Large intestine (tissue), 3 donors: ENCODE measurements around the gene PARD3. TPM values are rescaled to one million over a fixed set of nuclear protein-coding genes. Genes with fewer than 3 reads are reported as not detected.
A peak's percentile ranks its signal among the peaks of the same experiment; 100 is the strongest.

Experiments used
- DNase-seq, 2 donors: peaks; one replicate each; pipeline versions ENCODE4 v3.0.0 to v3.0.0-alpha.2; 2013
- H3K27ac ChIP-seq: one replicate; pipeline ENCODE4 v1.5.1; 2013; ENCODE audit warnings: low read length
- H3K27me3 ChIP-seq: 2 replicates; pipeline ENCODE4 v1.6.1; 2013; ENCODE audit warnings: low read length; ENCODE audit not compliant: control insufficient read depth, insufficient read depth
- H3K36me3 ChIP-seq: 2 replicates; pipeline ENCODE4 v1.6.1; 2013; ENCODE audit warnings: low read length; ENCODE audit not compliant: control insufficient read depth, insufficient read depth
- H3K4me1 ChIP-seq: one replicate; pipeline ENCODE4 v1.6.1; 2013; ENCODE audit warnings: low read length; ENCODE audit not compliant: control insufficient read depth, insufficient read depth
- H3K4me3 ChIP-seq: one replicate; pipeline ENCODE4 v1.5.1; 2013; ENCODE audit warnings: low read length
- H3K9me3 ChIP-seq: one replicate; pipeline ENCODE4 v1.6.1; 2013; ENCODE audit warnings: mild to moderate bottlenecking, low read depth, low read length, moderate library complexity; ENCODE audit not compliant: control insufficient read depth
- WGBS: methylation state at CpG from one replicate; pipeline ENCODE4 v1.1.5; 2013; ENCODE audit warnings: low lambda C conversion rate; ENCODE audit not compliant: insufficient coverage; 5-methylcytosine and 5-hydroxymethylcytosine counted together
- polyA plus RNA-seq: library from polyadenylated mRNA; unstranded; fragments of 120-200 nt; gene quantifications from one replicate; pipeline ENCODE4 v1.2.1, GENCODE V29; 2013

The PARD3 gene
- polyA plus RNA-seq, 1 donor, result 25.5 TPM

- Histone ChIP-seq H3K9me3 (no peaks in the 10 kb centered on the region), H3K27ac (no peak overlapping the region), H3K4me1 (no peaks in the 10 kb centered on the region), H3K27me3 (no peaks in the 10 kb centered on the region), H3K4me3 (no peak overlapping the region), H3K36me3 (peaks cover 15% of the 10 kb centered on the region)
- DNase-seq, result no peak
- 100% methylated on average over 2 of the region's 2 CpGs for WGBS
Observed at GRCh38 chr10:34333513-34333912, 481.6 kb downstream of the PARD3 start.

DNA sequence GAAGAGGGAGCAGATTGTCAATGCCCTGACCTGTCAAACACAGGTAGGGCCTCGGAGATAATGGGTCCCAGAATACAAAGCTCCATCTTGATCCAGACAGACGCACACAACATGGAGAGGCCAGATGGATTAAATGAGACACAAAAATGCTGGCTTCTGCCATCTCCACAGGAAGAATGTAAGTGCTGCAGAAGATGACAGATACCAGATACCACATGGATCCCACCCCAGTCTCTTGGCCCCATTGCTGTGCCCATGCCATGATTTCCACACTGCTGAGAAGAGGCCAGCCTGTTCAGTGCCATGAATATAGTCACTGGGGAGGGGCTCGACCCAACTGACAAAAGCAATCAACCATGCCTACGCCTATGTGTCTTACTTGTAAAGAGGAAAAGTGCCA, 487.9 kb downstream of the PARD3 start:
- H3K4me3 ChIP-seq, result no peak overlapping the region
- no peak overlapping the region for H3K27ac ChIP-seq
- no peaks in the 10 kb centered on the region for H3K4me1 ChIP-seq
- peaks cover 30% of the 10 kb centered on the region for H3K36me3 ChIP-seq
- H3K9me3 ChIP-seq, result no peaks in the 10 kb centered on the region
- no CpG with 5 or more reads among the region's 4 CpGs for WGBS
- H3K27me3 ChIP-seq, result no peaks in the 10 kb centered on the region
- DNase-seq, result no peak

DNA sequence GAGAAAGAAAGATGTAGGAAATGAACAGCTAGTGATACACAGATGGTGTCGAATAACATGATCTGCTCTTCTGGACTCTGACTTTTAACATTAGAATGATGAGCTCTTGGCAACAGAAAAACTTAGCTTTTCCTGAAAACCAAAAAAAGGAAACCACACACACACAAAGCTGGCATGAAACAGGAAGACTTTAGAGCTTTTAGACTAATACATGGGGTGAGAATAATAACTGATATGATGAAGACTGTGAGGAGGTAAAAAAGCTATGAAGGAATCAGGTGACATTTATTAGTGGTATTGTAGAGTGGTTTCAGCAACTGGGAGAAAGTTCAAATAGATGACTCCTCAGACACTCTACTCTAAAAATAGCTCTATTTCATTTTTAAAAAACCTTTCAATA, 491.9 kb downstream of the PARD3 start:
- DNase-seq, result peak in 1 of 2 donors; percentile 39
- H3K4me1 ChIP-seq, result peaks cover 10% of the 10 kb centered on the region
- H3K27me3 ChIP-seq, result no peaks in the 10 kb centered on the region
- no peaks in the 10 kb centered on the region for H3K9me3 ChIP-seq
- no peak overlapping the region for H3K4me3 ChIP-seq
- no peak overlapping the region for H3K27ac ChIP-seq
- WGBS, result 71% methylated on average over 1 of the region's 1 CpG
- H3K36me3 ChIP-seq, result peaks cover 15% of the 10 kb centered on the region

DNA sequence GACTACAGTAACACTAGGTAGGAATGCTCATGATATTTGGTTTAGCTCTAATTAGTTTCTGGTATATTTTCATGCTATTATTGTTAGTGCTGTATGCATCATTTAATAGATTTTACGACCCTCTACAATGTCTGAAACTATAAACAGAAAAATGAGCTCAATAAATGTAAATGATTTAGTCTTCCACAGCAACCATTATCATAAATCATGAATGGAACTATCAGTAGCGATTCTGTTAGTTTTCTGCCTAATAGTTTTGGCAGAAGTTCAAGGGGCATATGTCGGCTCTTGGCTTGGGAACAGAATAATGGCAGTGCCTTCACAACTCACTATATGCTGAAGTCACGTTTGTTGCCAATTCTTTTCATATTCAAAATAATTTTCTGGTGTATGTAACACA, 494.8 kb downstream of the PARD3 start:
- H3K4me3 ChIP-seq, result no peak overlapping the region
- H3K9me3 ChIP-seq, result no peaks in the 10 kb centered on the region
- peak overlapping the region; percentile 48 for H3K27ac ChIP-seq
- no CpG with 5 or more reads among the region's 4 CpGs for WGBS
- no peak for DNase-seq
- peaks cover 10% of the 10 kb centered on the region for H3K4me1 ChIP-seq
- no peaks in the 10 kb centered on the region for H3K27me3 ChIP-seq
- peaks cover 8% of the 10 kb centered on the region for H3K36me3 ChIP-seq

DNA sequence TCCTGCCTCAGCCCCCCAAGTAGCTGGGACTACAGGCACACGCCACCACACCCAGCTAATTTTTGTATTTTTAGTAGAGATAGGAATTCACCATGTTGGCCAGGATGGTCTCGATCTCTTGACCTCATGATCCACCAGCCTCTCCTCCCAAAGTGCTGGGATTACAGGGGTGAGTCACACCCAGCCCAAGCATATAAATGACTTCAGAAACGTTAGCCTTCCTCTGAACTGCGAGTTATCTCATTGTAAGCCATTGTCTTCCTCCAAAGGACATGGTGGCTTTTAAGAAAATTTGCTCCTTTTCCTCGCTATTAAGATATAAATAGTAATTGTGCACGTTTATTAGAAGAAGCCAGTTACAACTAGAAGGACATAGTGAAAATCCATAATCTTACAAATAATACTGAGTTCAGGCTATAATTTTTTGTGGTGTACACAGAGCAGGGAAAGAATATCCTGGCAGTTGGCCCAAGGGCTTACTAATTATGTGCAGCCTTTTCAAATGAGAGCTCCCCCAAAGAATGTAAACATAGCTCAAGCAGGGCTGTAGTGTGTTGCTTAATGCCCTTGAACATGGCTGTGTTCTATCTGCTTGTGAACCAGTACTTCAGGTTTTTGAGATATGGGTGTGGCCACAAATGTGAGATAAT, 495.8 kb downstream of the PARD3 start:
- Histone ChIP-seq H3K27ac (peak overlapping the region; percentile 49), H3K36me3 (peaks cover 4% of the 10 kb centered on the region), H3K4me3 (no peak overlapping the region), H3K4me1 (peaks cover 10% of the 10 kb centered on the region), H3K27me3 (no peaks in the 10 kb centered on the region), H3K9me3 (no peaks in the 10 kb centered on the region)
- DNase-seq, result peak; percentile 76 to 86
- 42% methylated on average over 3 of the region's 6 CpGs for WGBS

DNA sequence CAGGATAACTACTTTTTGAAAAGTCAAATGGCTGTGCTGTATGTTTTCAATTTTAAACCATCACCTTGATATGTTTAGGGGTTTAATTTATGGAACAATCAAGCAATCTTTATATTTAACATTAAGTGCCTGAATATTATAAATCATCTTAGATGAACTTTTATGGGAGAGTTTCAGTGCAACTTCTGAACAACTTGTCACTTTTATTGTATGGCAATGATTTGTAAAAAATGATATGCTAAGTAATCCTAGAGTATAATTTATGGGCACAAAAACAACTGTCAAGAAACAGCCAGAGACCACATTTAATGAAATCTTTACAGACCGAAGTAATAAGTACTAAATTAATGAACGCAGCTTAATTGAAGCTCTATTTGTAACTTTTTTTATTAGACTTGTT, 498.9 kb downstream of the PARD3 start:
- no peaks in the 10 kb centered on the region for H3K9me3 ChIP-seq
- peaks cover 10% of the 10 kb centered on the region for H3K4me1 ChIP-seq
- H3K4me3 ChIP-seq, result no peak overlapping the region
- H3K27me3 ChIP-seq, result no peaks in the 10 kb centered on the region
- DNase-seq, result no peak
- H3K36me3 ChIP-seq, result peaks cover 2% of the 10 kb centered on the region
- 100% methylated on average over 2 of the region's 2 CpGs for WGBS
- H3K27ac ChIP-seq, result no peak overlapping the region

DNA sequence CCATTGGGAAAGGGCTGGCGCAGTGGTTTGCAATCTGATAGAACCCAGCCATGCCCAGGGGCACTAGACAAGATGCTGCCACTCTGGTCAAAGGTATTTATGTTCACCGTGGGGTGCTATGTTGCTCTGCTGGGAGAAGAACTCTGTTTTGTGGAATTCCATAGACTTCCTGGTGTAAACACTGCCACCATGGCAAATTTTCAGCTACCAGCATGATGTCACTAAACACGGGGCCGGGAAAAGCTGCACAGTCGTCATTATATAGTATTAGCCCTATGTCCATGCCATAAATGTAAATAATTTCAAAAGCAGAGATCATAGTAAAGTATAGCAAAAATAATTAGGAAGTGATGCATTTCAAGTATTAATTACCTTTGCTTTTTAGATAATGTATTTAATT, 500.6 kb downstream of the PARD3 start:
- no peak for DNase-seq
- Histone ChIP-seq H3K27ac (no peak overlapping the region), H3K4me3 (no peak overlapping the region), H3K4me1 (peaks cover 4% of the 10 kb centered on the region), H3K27me3 (no peaks in the 10 kb centered on the region), H3K9me3 (no peaks in the 10 kb centered on the region), H3K36me3 (peaks cover 2% of the 10 kb centered on the region)
- WGBS, result no CpG with 5 or more reads among the region's 5 CpGs

GRCh38 chr10:34313888-34314287, 501.2 kb downstream of the PARD3 start:
- no peak overlapping the region for H3K4me3 ChIP-seq
- no CpG with 5 or more reads among the region's 3 CpGs for WGBS
- DNase-seq, result no peak
- no peaks in the 10 kb centered on the region for H3K27me3 ChIP-seq
- H3K4me1 ChIP-seq, result no peaks in the 10 kb centered on the region
- no peak overlapping the region for H3K27ac ChIP-seq
- no peaks in the 10 kb centered on the region for H3K9me3 ChIP-seq
- H3K36me3 ChIP-seq, result peaks cover 2% of the 10 kb centered on the region

- H3K36me3 ChIP-seq, result peaks cover 7% of the 10 kb centered on the region
- DNase-seq, result no peak
- 100% methylated on average over 1 of the region's 1 CpG for WGBS
- H3K27me3 ChIP-seq, result no peaks in the 10 kb centered on the region
- no peaks in the 10 kb centered on the region for H3K9me3 ChIP-seq
- H3K4me1 ChIP-seq, result no peaks in the 10 kb centered on the region
- no peak overlapping the region for H3K4me3 ChIP-seq
- no peak overlapping the region for H3K27ac ChIP-seq
Observed at GRCh38 chr10:34313353-34313752, 501.7 kb downstream of the PARD3 start.

GRCh38 chr10:34311679-34312078, 503.4 kb downstream of the PARD3 start:
- Histone ChIP-seq H3K27me3 (no peaks in the 10 kb centered on the region), H3K9me3 (no peaks in the 10 kb centered on the region), H3K36me3 (peaks cover 5% of the 10 kb centered on the region), H3K27ac (no peak overlapping the region), H3K4me3 (no peak overlapping the region), H3K4me1 (no peaks in the 10 kb centered on the region)
- no peak for DNase-seq
- 100% methylated on average over 1 of the region's 3 CpGs for WGBS

- WGBS, result 100% methylated on average over 2 of the region's 4 CpGs
- DNase-seq, result no peak
- peaks cover 5% of the 10 kb centered on the region for H3K36me3 ChIP-seq
- no peaks in the 10 kb centered on the region for H3K27me3 ChIP-seq
- H3K4me1 ChIP-seq, result no peaks in the 10 kb centered on the region
- no peak overlapping the region for H3K4me3 ChIP-seq
- H3K27ac ChIP-seq, result no peak overlapping the region
- no peaks in the 10 kb centered on the region for H3K9me3 ChIP-seq
Observed at GRCh38 chr10:34310234-34310633, 504.9 kb downstream of the PARD3 start.
